Activated naive CD8-positive, alpha-beta T cell treated with anti-CD3 and anti-CD28 coated beads, Interleukin-2, amount 50 U/mL, for 24 hours (primary cell): Measurements from ENCODE around the gene STAC2.

Source experiments
- ATAC-seq: fragments of 150-1000 bp; cut with Tn5 transposase; one replicate; pipeline ENCODE4 v1.10.0; 2021
- DNase-seq: peaks from one replicate; pipeline ENCODE4 v3.0.0; 2021
- H3K27ac Mint-ChIP-seq: one replicate; pipeline ENCODE4 v1.8.0; 2021; ENCODE audit warnings: mild to moderate bottlenecking, mixed read lengths
- H3K27me3 Mint-ChIP-seq: one replicate; pipeline ENCODE4 v1.8.0; 2021; ENCODE audit warnings: mixed read lengths
- H3K36me3 Mint-ChIP-seq: one replicate; pipeline ENCODE4 v1.8.0; 2021; ENCODE audit warnings: low read depth, mixed read lengths
- H3K4me1 Mint-ChIP-seq: one replicate; pipeline ENCODE4 v1.8.0; 2021; ENCODE audit warnings: mixed read lengths
- H3K4me3 Mint-ChIP-seq: one replicate; pipeline ENCODE4 v1.8.0; 2021; ENCODE audit warnings: mild to moderate bottlenecking, moderate library complexity, mixed read lengths
- H3K9me3 Mint-ChIP-seq: one replicate; pipeline ENCODE4 v1.8.0; 2021; ENCODE audit warnings: mixed read lengths

STAC2 gene

DNA sequence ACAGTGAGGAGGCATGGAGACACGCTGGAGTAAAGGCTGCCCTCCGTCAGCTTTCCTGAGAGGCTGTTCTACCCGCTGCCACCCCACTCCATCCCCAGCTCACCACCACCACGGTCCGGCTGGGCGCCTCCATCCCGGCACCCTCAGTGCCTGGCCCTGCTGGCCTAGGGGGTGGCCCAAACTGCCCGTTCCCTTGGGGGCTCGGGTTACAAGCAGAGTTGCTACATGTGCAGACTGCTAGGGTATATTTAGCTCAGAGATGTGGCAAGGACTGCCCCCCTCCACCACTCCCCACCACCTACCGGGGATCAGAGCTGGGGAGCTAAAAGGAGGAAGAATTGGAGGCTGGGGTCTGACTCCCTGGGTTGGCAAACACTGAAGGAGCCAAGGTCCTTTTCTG is 32.4 kb downstream of the STAC2 start:
- no peaks in the 10 kb centered on the region for H3K9me3 Mint-ChIP-seq
- peaks cover 14% of the 10 kb centered on the region for H3K4me1 Mint-ChIP-seq
- no peak overlapping the region for H3K27ac Mint-ChIP-seq
- H3K36me3 Mint-ChIP-seq = peaks cover 10% of the 10 kb centered on the region
- no peak for ATAC-seq
- DNase-seq = no peak
- H3K27me3 Mint-ChIP-seq = no peaks in the 10 kb centered on the region
- H3K4me3 Mint-ChIP-seq = no peak overlapping the region

DNA sequence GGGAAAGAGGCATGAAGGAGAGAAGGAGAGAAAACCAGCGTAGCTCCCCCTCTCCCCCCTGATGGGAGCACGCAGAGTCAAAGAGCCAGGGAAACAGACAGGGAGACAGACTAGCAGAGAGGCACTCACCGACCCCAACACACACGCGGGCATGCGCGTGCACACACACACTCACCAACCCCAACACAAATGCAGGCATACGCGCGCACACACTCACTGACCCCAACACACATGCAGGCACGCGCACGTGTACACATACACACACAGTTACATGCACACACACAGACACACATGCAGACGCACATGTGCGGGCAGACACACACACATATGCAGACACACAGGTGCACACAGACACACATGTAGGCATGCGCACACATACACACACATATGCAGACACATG is 32.8 kb downstream of the STAC2 start:
- peaks cover 10% of the 10 kb centered on the region for H3K4me1 Mint-ChIP-seq
- H3K27ac Mint-ChIP-seq = no peak overlapping the region
- DNase-seq (no peak), ATAC-seq (no peak)
- H3K4me3 Mint-ChIP-seq = no peak overlapping the region
- H3K9me3 Mint-ChIP-seq = no peaks in the 10 kb centered on the region
- peaks cover 11% of the 10 kb centered on the region for H3K36me3 Mint-ChIP-seq
- H3K27me3 Mint-ChIP-seq = no peaks in the 10 kb centered on the region

- Mint-ChIP-seq H3K36me3 (peaks cover 11% of the 10 kb centered on the region), H3K27me3 (no peaks in the 10 kb centered on the region), H3K4me1 (peaks cover 10% of the 10 kb centered on the region), H3K9me3 (no peaks in the 10 kb centered on the region), H3K4me3 (no peak overlapping the region), H3K27ac (no peak overlapping the region)
- DNase-seq (no peak), ATAC-seq (no peak)
Measured at GRCh38 chr17:39191750-39192510, 33.8 kb downstream of the STAC2 start.

- Mint-ChIP-seq H3K4me1 (no peaks in the 10 kb centered on the region), H3K27me3 (no peaks in the 10 kb centered on the region), H3K4me3 (no peak overlapping the region), H3K9me3 (no peaks in the 10 kb centered on the region), H3K27ac (no peak overlapping the region), H3K36me3 (peaks cover 17% of the 10 kb centered on the region)
- no peak for DNase-seq
- ATAC-seq = no peak
Measured at GRCh38 chr17:39187152-39187830, 38.5 kb downstream of the STAC2 start.

- Mint-ChIP-seq H3K36me3 (peaks cover 16% of the 10 kb centered on the region), H3K4me3 (no peak overlapping the region), H3K27ac (no peak overlapping the region), H3K9me3 (no peaks in the 10 kb centered on the region), H3K27me3 (no peaks in the 10 kb centered on the region), H3K4me1 (no peaks in the 10 kb centered on the region)
- DNase-seq = no peak
- ATAC-seq = no peak
Measured at GRCh38 chr17:39186481-39187002, 39.2 kb downstream of the STAC2 start.

DNA sequence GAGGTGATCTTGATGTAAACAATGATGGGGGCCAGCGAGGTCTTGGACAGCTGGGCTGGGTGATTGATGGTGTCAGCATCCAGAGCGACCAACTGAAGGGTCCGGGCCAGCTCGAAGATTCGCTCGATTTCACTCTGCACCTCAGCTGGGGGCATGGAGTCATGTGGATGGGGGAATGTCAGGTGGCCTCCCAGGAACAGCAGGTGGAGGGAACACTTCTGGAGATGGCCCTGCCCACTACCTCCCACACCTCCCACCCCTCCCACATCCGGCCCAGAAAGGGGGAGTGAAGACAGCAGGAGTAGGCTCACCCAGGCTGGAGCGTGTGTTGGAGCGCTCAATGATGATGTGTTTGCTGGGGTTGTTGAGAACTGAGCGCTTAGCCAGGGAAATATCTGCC is 42.0 kb downstream of the STAC2 start:
- Mint-ChIP-seq H3K4me3 (no peak overlapping the region), H3K9me3 (no peaks in the 10 kb centered on the region), H3K36me3 (peaks cover 16% of the 10 kb centered on the region), H3K4me1 (no peaks in the 10 kb centered on the region), H3K27ac (no peak overlapping the region), H3K27me3 (no peaks in the 10 kb centered on the region)
- DNase-seq (no peak), ATAC-seq (no peak)

- ATAC-seq = no peak
- no peak overlapping the region for H3K27ac Mint-ChIP-seq
- peaks cover 15% of the 10 kb centered on the region for H3K36me3 Mint-ChIP-seq
- H3K4me3 Mint-ChIP-seq = no peak overlapping the region
- H3K4me1 Mint-ChIP-seq = no peaks in the 10 kb centered on the region
- H3K9me3 Mint-ChIP-seq = no peaks in the 10 kb centered on the region
- H3K27me3 Mint-ChIP-seq = no peaks in the 10 kb centered on the region
- no peak for DNase-seq
Measured at GRCh38 chr17:39183045-39183444, 42.7 kb downstream of the STAC2 start.

- Mint-ChIP-seq H3K27me3 (no peaks in the 10 kb centered on the region), H3K4me3 (no peak overlapping the region), H3K4me1 (no peaks in the 10 kb centered on the region), H3K9me3 (no peaks in the 10 kb centered on the region), H3K36me3 (peaks cover 21% of the 10 kb centered on the region), H3K27ac (no peak overlapping the region)
- DNase-seq (no peak), ATAC-seq (no peak)
Measured at GRCh38 chr17:39181303-39181702, 44.4 kb downstream of the STAC2 start.

- no peak overlapping the region for H3K27ac Mint-ChIP-seq
- ATAC-seq (no peak), DNase-seq (no peak)
- H3K27me3 Mint-ChIP-seq = no peaks in the 10 kb centered on the region
- no peaks in the 10 kb centered on the region for H3K9me3 Mint-ChIP-seq
- H3K4me1 Mint-ChIP-seq = peaks cover 2% of the 10 kb centered on the region
- no peak overlapping the region for H3K4me3 Mint-ChIP-seq
- peaks cover 13% of the 10 kb centered on the region for H3K36me3 Mint-ChIP-seq
Measured at GRCh38 chr17:39178536-39178935, 47.2 kb downstream of the STAC2 start.

DNA sequence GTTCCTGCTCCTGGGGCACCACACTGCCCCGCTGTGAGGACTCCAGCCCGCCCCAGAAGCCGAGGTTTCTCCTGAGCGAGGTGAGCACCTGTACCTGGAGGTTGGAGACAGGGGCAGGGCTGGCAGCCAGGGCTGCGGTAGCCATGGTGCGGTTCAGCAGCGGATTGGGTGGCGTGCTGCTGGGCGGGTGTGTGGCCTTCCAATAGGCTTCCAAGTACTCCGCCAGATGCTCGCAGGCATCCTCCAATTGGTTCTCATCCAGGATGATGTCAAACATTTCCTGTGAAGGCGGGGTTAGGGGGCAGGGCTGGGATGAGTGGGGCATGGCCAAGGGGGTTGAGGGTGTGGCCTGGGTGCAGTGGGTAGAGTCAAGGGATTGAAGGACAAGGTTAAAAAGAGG is 48.5 kb downstream of the STAC2 start:
- Mint-ChIP-seq H3K4me3 (no peak overlapping the region), H3K4me1 (peaks cover 12% of the 10 kb centered on the region), H3K27me3 (no peaks in the 10 kb centered on the region), H3K9me3 (no peaks in the 10 kb centered on the region), H3K27ac (no peak overlapping the region), H3K36me3 (peaks cover 8% of the 10 kb centered on the region)
- peak; percentile 31 for ATAC-seq
- no peak for DNase-seq

DNA sequence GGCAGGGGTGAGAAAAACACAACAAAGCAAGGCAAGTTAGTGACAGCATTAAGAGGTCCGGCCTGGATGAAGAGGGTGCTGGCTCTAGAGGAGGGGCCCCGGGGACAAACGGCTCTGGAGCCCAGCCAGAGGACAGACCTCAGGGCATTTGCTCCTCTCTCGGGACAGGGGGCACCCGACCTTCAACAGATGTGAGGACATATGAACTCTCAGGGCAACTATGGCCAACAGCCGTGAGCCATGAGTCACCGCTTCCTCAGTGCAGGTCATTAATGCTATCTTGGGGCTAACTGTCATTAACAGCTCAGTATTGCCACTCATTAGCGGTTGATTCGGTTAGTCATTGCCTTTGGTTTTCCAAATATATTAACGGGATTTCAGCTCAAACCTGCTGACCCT is 50.1 kb downstream of the STAC2 start:
- no peak overlapping the region for H3K27ac Mint-ChIP-seq
- peaks cover 13% of the 10 kb centered on the region for H3K4me1 Mint-ChIP-seq
- peaks cover 8% of the 10 kb centered on the region for H3K36me3 Mint-ChIP-seq
- DNase-seq (no peak), ATAC-seq (no peak)
- no peaks in the 10 kb centered on the region for H3K27me3 Mint-ChIP-seq
- no peaks in the 10 kb centered on the region for H3K9me3 Mint-ChIP-seq
- H3K4me3 Mint-ChIP-seq = no peak overlapping the region

DNA sequence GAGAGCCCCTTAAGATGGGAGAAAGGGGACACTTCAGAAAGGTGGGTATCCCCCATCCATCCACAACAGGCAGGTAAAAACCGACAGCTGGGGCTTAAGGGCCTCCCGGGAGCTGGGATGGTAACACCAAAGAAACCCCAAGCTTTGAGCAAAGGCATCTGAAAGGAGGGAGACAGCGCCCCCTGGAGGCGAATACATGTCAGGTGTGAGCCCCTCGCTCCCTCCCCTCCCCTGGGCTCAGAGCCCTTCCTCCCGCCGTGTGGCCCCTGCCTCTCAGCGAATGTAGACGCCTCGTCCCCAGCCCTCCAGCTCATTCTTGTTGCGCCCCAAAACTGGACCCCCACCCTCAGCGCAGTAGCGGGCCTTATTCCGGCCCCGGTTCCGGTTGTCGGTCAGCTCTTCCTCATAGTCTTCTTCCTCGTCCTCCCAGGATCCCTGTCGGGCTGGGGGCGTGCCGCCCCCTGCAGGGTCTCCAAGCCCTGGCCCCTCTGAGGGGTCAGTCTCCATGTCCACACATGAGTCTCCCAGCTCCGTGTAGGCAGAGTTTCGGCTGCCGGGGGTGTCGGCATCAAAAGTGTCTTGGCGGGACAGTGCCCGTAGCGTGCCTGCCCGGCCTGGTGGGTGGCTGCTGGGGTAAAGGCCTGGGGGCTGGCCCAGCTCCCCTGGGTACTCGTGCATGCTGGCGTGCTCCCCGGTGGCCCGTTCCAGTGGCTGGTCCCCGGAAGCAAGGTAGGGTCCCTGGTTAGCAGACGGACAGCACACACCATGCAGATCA is 50.6 kb downstream of the STAC2 start:
- no peak overlapping the region for H3K4me3 Mint-ChIP-seq
- peak; percentile 67 for ATAC-seq
- no peaks in the 10 kb centered on the region for H3K9me3 Mint-ChIP-seq
- no peak overlapping the region for H3K27ac Mint-ChIP-seq
- no peaks in the 10 kb centered on the region for H3K27me3 Mint-ChIP-seq
- peaks cover 13% of the 10 kb centered on the region for H3K4me1 Mint-ChIP-seq
- DNase-seq = peak; percentile 81
- H3K36me3 Mint-ChIP-seq = peaks cover 8% of the 10 kb centered on the region

- Mint-ChIP-seq H3K27me3 (peaks cover 3% of the 10 kb centered on the region), H3K9me3 (no peaks in the 10 kb centered on the region), H3K36me3 (peaks cover 8% of the 10 kb centered on the region), H3K27ac (no peak overlapping the region), H3K4me3 (no peak overlapping the region), H3K4me1 (peaks cover 13% of the 10 kb centered on the region)
- DNase-seq (no peak), ATAC-seq (no peak)
Measured at GRCh38 chr17:39173526-39174274, 52.0 kb downstream of the STAC2 start.

- H3K9me3 Mint-ChIP-seq = no peaks in the 10 kb centered on the region
- no peak overlapping the region for H3K4me3 Mint-ChIP-seq
- no peak for ATAC-seq
- peaks cover 8% of the 10 kb centered on the region for H3K36me3 Mint-ChIP-seq
- no peak overlapping the region for H3K27ac Mint-ChIP-seq
- DNase-seq = no peak
- H3K27me3 Mint-ChIP-seq = peaks cover 5% of the 10 kb centered on the region
- peaks cover 13% of the 10 kb centered on the region for H3K4me1 Mint-ChIP-seq
Measured at GRCh38 chr17:39173080-39173479, 52.7 kb downstream of the STAC2 start.
